HEK293T (cell line): Measurements from ENCODE around the gene SEMA4A.
A peak's percentile ranks its signal among the peaks of the same experiment; 100 is the strongest.
"Not testable (repeated sequence)": the region's sequence is repeated elsewhere in the genome, so short reads cannot be mapped to it uniquely, and the experiment has no call there.

Experiments
- CTCF ChIA-PET: fragments of 350-600 bp; formaldehyde crosslinking; extraction: SDS; loops from one replicate; lab custom pipeline; 2021; ENCODE audit warnings: antibody characterized with exemption, inconsistent platforms; lab: Yijun Ruan, JAX
- POLR2A ChIA-PET: fragments of 350-600 bp; formaldehyde crosslinking; extraction: SDS; loops from one replicate; lab custom pipeline; 2020; ENCODE audit warnings: antibody characterized with exemption, inconsistent platforms; lab: Yijun Ruan, JAX
- DNase-seq: peaks from one replicate; pipeline ENCODE4 v3.0.0; 2012; ENCODE audit warnings: mixed read lengths; ENCODE audit errors: extremely low spot score
- ARNT ChIP-seq: fragments of 450-650 bp; IDR thresholded peaks from 2 replicates; pipeline ENCODE4 v1.6.1; 2017; ENCODE audit warnings: mild to moderate bottlenecking
- BHLHE40 ChIP-seq: fragments of 450-650 bp; IDR thresholded peaks from 2 replicates; pipeline ENCODE4 v1.6.1; 2016; ENCODE audit warnings: mild to moderate bottlenecking, moderate library complexity, borderline replicate concordance
- CTBP1 ChIP-seq: fragments of 450-650 bp; IDR thresholded peaks from 2 replicates; pipeline ENCODE4 v1.6.1; 2016; ENCODE audit warnings: borderline replicate concordance
- ELF4 ChIP-seq: fragments of 450-650 bp; IDR thresholded peaks from 2 replicates; pipeline ENCODE4 v1.6.1; 2017; ENCODE audit warnings: antibody characterized with exemption
- FOXA1 ChIP-seq: fragments of 450-650 bp; IDR thresholded peaks from 2 replicates; pipeline ENCODE4 v1.6.1; 2016; ENCODE audit warnings: mild to moderate bottlenecking
- FOXK2 ChIP-seq: fragments of 450-650 bp; IDR thresholded peaks from 2 replicates; pipeline ENCODE4 v1.6.1; 2016; ENCODE audit warnings: mild to moderate bottlenecking
- FOXM1 ChIP-seq: fragments of 450-650 bp; IDR thresholded peaks from 2 replicates; pipeline ENCODE4 v1.6.1; 2017; ENCODE audit warnings: mild to moderate bottlenecking, borderline replicate concordance
- HDGF ChIP-seq: fragments of 450-650 bp; IDR thresholded peaks from 2 replicates; pipeline ENCODE4 v1.6.1; 2017; ENCODE audit warnings: antibody characterized with exemption, borderline replicate concordance
- L3MBTL2 ChIP-seq: fragments of 450-650 bp; conservative IDR thresholded peaks from 2 replicates; pipeline ENCODE4 v1.6.1; 2016; ENCODE audit warnings: mild to moderate bottlenecking
- LEF1 ChIP-seq: fragments of 450-650 bp; IDR thresholded peaks from 2 replicates; pipeline ENCODE4 v1.6.1; 2017; ENCODE audit warnings: mild to moderate bottlenecking, borderline replicate concordance
- NFRKB ChIP-seq: fragments of 450-650 bp; IDR thresholded peaks from 2 replicates; pipeline ENCODE4 v1.6.1; 2016; ENCODE audit warnings: mild to moderate bottlenecking, moderate library complexity
- PKNOX1 ChIP-seq: fragments of 450-650 bp; IDR thresholded peaks from 2 replicates; pipeline ENCODE4 v1.6.1; 2016
- SP1 ChIP-seq: fragments of 450-650 bp; IDR thresholded peaks from 2 replicates; pipeline ENCODE4 v1.6.1; 2017
- SUZ12 ChIP-seq: fragments of 450-650 bp; IDR thresholded peaks from 2 replicates; pipeline ENCODE4 v1.6.1; 2016; ENCODE audit warnings: mild to moderate bottlenecking
- TARDBP ChIP-seq: fragments of 450-650 bp; IDR thresholded peaks from 2 replicates; pipeline ENCODE4 v1.6.1; 2016
- ZNF384 ChIP-seq: fragments of 450-650 bp; IDR thresholded peaks from 2 replicates; pipeline ENCODE4 v1.6.1; 2016

Gene SEMA4A

GRCh38 chr1:156119503-156120209 lies 33.7 kb upstream of the SEMA4A start:
- POLR2A ChIA-PET: interaction anchor here (1.9 to 3.6 kb wide), 2 partner anchors 13 to 93 kb away, joined by 5 to 17 read pairs; partner anchors contain the start of gene PMF1
- TF ChIP-seq NFRKB (no peak), LEF1 (no peak), HDGF (no peak), FOXK2 (no peak), ZNF384 (no peak)
- no peak for DNase-seq
- CTCF ChIA-PET: interaction anchor here (0.6 to 6.0 kb wide), 4 partner anchors 9 to 22 kb away, joined by 3 to 50 read pairs (median 4); no protein-coding TSS in a partner anchor

GRCh38 chr1:156120318-156120717 lies 33.1 kb upstream of the SEMA4A start:
- CTCF ChIA-PET: interaction anchor here (1.5 to 6.0 kb wide), 2 partner anchors 10 to 22 kb away, joined by 6 to 50 read pairs; no protein-coding TSS in a partner anchor
- POLR2A ChIA-PET: interaction anchor here (3.6 kb wide), 1 partner anchor 14 kb away, joined by 17 read pairs; no protein-coding TSS in a partner anchor
- TF ChIP-seq LEF1 (no peak), L3MBTL2 (no peak), SUZ12 (no peak), ARNT (no peak), SP1 (no peak)
- no peak for DNase-seq

GRCh38 chr1:156121005-156121404 lies 32.4 kb upstream of the SEMA4A start:
- POLR2A ChIA-PET: interaction anchor here (3.6 kb wide), 1 partner anchor 14 kb away, joined by 17 read pairs; no protein-coding TSS in a partner anchor
- DNase-seq: not testable (repeated sequence)
- CTCF ChIA-PET: interaction anchor here (6.0 kb wide), 1 partner anchor 23 kb away, joined by 50 read pairs; no protein-coding TSS in a partner anchor

GRCh38 chr1:156121457-156121856 lies 31.9 kb upstream of the SEMA4A start:
- no peak for DNase-seq
- CTCF ChIA-PET: interaction anchor here (6.0 kb wide), 1 partner anchor 24 kb away, joined by 50 read pairs; no protein-coding TSS in a partner anchor
- TF ChIP-seq L3MBTL2 (no peak), HDGF (no peak), ARNT (no peak), SUZ12 (no peak)
- POLR2A ChIA-PET: interaction anchor here (3.6 kb wide), 1 partner anchor 15 kb away, joined by 17 read pairs; no protein-coding TSS in a partner anchor

GRCh38 chr1:156122086-156122485 lies 31.3 kb upstream of the SEMA4A start:
- DNase-seq: no peak
- ChIA-PET POLR2A (interaction anchor here (1.2 to 1.7 kb wide), 2 partner anchors 16 to 24 kb away, joined by 4 to 5 read pairs; no protein-coding TSS in a partner anchor), CTCF (interaction anchor here (1.3 to 6.0 kb wide), 2 partner anchors 9 to 24 kb away, joined by 4 to 50 read pairs; no protein-coding TSS in a partner anchor)
- TF ChIP-seq BHLHE40: no peak
- no peak for TF ChIP-seq HDGF
- no peak for TF ChIP-seq ARNT
- TF ChIP-seq ELF4: no peak
- no peak for TF ChIP-seq FOXK2
- TF ChIP-seq L3MBTL2: no peak
- no peak for TF ChIP-seq SP1
- TF ChIP-seq CTBP1: no peak
- no peak for TF ChIP-seq SUZ12
- no peak for TF ChIP-seq LEF1
- TF ChIP-seq TARDBP: no peak
- TF ChIP-seq PKNOX1: no peak
- TF ChIP-seq FOXM1: no peak
- TF ChIP-seq FOXA1: no peak
- no peak for TF ChIP-seq NFRKB
- TF ChIP-seq ZNF384: no peak

- POLR2A ChIA-PET: interaction anchor here (1.1 to 1.8 kb wide), 5 partner anchors 8 to 25 kb away, joined by 3 to 12 read pairs (median 5); partner anchors contain the start of gene LMNA
- CTCF ChIA-PET: interaction anchor here (0.6 to 6.0 kb wide), 10 partner anchors 8 to 127 kb away, joined by 3 to 50 read pairs (median 4); partner anchors contain the start of gene LMNA
- no peak for DNase-seq
- TF ChIP-seq FOXM1 (no peak), ZNF384 (no peak), SP1 (no peak)
Observed at GRCh38 chr1:156122519-156123355, 30.6 kb upstream of the SEMA4A start.

- CTCF ChIA-PET: interaction anchor here (0.6 to 6.0 kb wide), 10 partner anchors 8 to 128 kb away, joined by 3 to 50 read pairs (median 4); partner anchors contain the start of gene LMNA
- POLR2A ChIA-PET: interaction anchor here (0.9 to 1.8 kb wide), 5 partner anchors 9 to 26 kb away, joined by 3 to 12 read pairs (median 5); partner anchors contain the start of gene LMNA
- TF ChIP-seq NFRKB (no peak), HDGF (no peak), SP1 (no peak), LEF1 (no peak), L3MBTL2 (no peak), FOXA1 (no peak), ZNF384 (no peak), SUZ12 (no peak), FOXM1 (no peak), PKNOX1 (no peak), FOXK2 (no peak), ELF4 (no peak), TARDBP (no peak), CTBP1 (no peak), BHLHE40 (no peak), ARNT (no peak)
- DNase-seq: peak; percentile 68
Observed at GRCh38 chr1:156123356-156124196, 29.8 kb upstream of the SEMA4A start.
